ENCODE data around the gene LRP3.

- no peak for TF ChIP-seq EZH2 (IDR thresholded peaks at IDR 0.05; ENCODE audit: borderline replicate concordance, insufficient read depth, low read depth, low read length, poor library complexity, severe bottlenecking)
- TF ChIP-seq, protein P1, sequence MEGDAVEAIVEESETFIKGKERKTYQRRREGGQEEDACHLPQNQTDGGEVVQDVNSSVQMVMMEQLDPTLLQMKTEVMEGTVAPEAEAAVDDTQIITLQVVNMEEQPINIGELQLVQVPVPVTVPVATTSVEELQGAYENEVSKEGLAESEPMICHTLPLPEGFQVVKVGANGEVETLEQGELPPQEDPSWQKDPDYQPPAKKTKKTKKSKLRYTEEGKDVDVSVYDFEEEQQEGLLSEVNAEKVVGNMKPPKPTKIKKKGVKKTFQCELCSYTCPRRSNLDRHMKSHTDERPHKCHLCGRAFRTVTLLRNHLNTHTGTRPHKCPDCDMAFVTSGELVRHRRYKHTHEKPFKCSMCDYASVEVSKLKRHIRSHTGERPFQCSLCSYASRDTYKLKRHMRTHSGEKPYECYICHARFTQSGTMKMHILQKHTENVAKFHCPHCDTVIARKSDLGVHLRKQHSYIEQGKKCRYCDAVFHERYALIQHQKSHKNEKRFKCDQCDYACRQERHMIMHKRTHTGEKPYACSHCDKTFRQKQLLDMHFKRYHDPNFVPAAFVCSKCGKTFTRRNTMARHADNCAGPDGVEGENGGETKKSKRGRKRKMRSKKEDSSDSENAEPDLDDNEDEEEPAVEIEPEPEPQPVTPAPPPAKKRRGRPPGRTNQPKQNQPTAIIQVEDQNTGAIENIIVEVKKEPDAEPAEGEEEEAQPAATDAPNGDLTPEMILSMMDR (IDR thresholded peaks at IDR 0.05), result no peak
Observed at GRCh38 chr19:33202546-33203507, 8.7 kb downstream of the LRP3 start.

All from B cell (primary cell).